K562 (cell line): Measurements from ENCODE around the gene RXRA. TPM values are rescaled to one million over a fixed set of nuclear protein-coding genes. Genes with fewer than 3 reads are reported as not detected.

Experiments used
- ATAC-seq: fragments of 200-7000 bp; cut with Tn5 transposase; 3 replicates; pipeline ENCODE4 v1.9.1; 2020; ENCODE audit warnings: moderate library complexity
- BruUV-seq: library from RNA; stranded (reverse); fragments of 400-500 nt; replicated peaks from 2 replicates; lab custom pipeline; 2021; lab: Mats Ljungman, UMichigan
- CTCF ChIA-PET: fragments of 300-600 bp; formaldehyde crosslinking; extraction: SDS; loops from one replicate; lab custom pipeline; 2021; ENCODE audit warnings: low intra/inter-chr PET ratio; lab: Yijun Ruan, JAX
- POLR2A ChIA-PET: fragments of 300-600, 350-650 bp; sonication (Branson Sonifier 250); formaldehyde crosslinking; extraction: SDS; loops from one replicate; lab custom pipeline; 2021; ENCODE audit warnings: antibody characterized with exemption, inconsistent platforms; lab: Yijun Ruan, JAX
- DNase-seq, 4 experiments: peaks; one replicate each; pipeline versions ENCODE4 v3.0.0 to v3.0.0-alpha.2; 2011 to 2018; ENCODE audit warnings: low spot score in 3 of 4, mixed read lengths in 3 of 4; ENCODE audit errors: extremely low read depth in 1 of 4
- FAIRE-seq: peaks from 2 replicates; lab custom pipeline; 2011; peaks lifted over from hg19 to GRCh38; lab: Jason Lieb, UNC
- H2AFZ ChIP-seq: 2 replicates; pipeline ENCODE4 v1.6.0; 2011; ENCODE audit warnings: low read depth, low read length, control low read depth, inconsistent platforms
- H3K27ac ChIP-seq: fragments of 200-600 bp; 3 replicates; pipeline ENCODE4 v1.8.0; 2011; ENCODE audit warnings: low read depth, mild to moderate bottlenecking, control low read depth, inconsistent platforms, low read length, moderate library complexity, mixed read lengths; ENCODE audit errors: extremely low read depth
- H3K27me3 ChIP-seq, 2 experiments: fragments of 300-600 bp in 1 of 2; 2 replicates in 1 of 2; 3 replicates in 1 of 2; pipeline versions ENCODE4 v1.6.0 to v1.8.0; 2011; ENCODE audit warnings: inconsistent platforms in 2 of 2, low read length in 2 of 2, mild to moderate bottlenecking in 1 of 2, mixed read lengths in 1 of 2, moderate library complexity in 1 of 2; ENCODE audit not compliant: control insufficient read depth in 2 of 2, insufficient read depth in 2 of 2
- H3K36me3 ChIP-seq: fragments of 300-600 bp; 3 replicates; pipeline ENCODE4 v1.8.0; 2011; ENCODE audit warnings: mild to moderate bottlenecking, low read length, inconsistent platforms; ENCODE audit not compliant: control insufficient read depth, insufficient read depth
- H3K4me1 ChIP-seq, 2 experiments: fragments of 200-600 bp in 1 of 2; replicated peaks in 1 of 2; 2 replicates in 1 of 2; 3 replicates in 1 of 2; pipeline versions ENCODE4 v1.5.1 to v1.8.0; 2011; ENCODE audit warnings: inconsistent platforms in 2 of 2, low read length in 2 of 2, mild to moderate bottlenecking in 1 of 2, mixed read lengths in 1 of 2, moderate library complexity in 1 of 2; ENCODE audit not compliant: control insufficient read depth in 2 of 2, insufficient read depth in 2 of 2
- H3K4me2 ChIP-seq: 2 replicates; pipeline ENCODE4 v1.6.1; 2011; ENCODE audit warnings: low read length, control low read depth, inconsistent platforms, mixed read lengths; ENCODE audit not compliant: insufficient read depth
- H3K4me3 ChIP-seq: fragments of 200-600 bp; sonication (generic), shearing (Covaris generic); 2 replicates; pipeline ENCODE4 v1.5.1; 2016; ENCODE audit warnings: control low read depth, inconsistent platforms
- H3K79me2 ChIP-seq: fragments of 200-600 bp; 3 replicates; pipeline ENCODE4 v1.8.0; 2011; ENCODE audit warnings: low read length, inconsistent platforms; ENCODE audit not compliant: control insufficient read depth, insufficient read depth
- H3K9ac ChIP-seq, 2 experiments: 2 replicates each; pipeline versions ENCODE4 v1.6.0 to v1.6.1; 2011; ENCODE audit warnings: low read depth in 2 of 2, low read length in 2 of 2, control low read depth in 1 of 2, inconsistent platforms in 1 of 2, mild to moderate bottlenecking in 1 of 2, mixed read lengths in 1 of 2; ENCODE audit not compliant: insufficient read depth in 1 of 2
- H3K9me1 ChIP-seq: one replicate; pipeline ENCODE4 v1.6.0; 2011; ENCODE audit warnings: inconsistent platforms, mild to moderate bottlenecking, low read length, moderate library complexity; ENCODE audit not compliant: control insufficient read depth, insufficient read depth
- H3K9me3 ChIP-seq: replicated peaks from 2 replicates; pipeline ENCODE4 v1.5.1; 2011; ENCODE audit warnings: low read depth, low read length, inconsistent platforms; ENCODE audit not compliant: control insufficient read depth, insufficient read depth
- H4K20me1 ChIP-seq: replicated peaks from 2 replicates; pipeline ENCODE4 v1.6.1; 2011; ENCODE audit warnings: low read length, inconsistent platforms, mixed read lengths; ENCODE audit not compliant: control insufficient read depth, insufficient read depth
- ELF4 ChIP-seq: fragments of 450-650 bp; formaldehyde crosslinking; IDR thresholded peaks from 2 replicates; pipeline ENCODE4 v1.4.0; 2022; ENCODE audit warnings: missing genetic modification characterization
- FOSL1 ChIP-seq: fragments of 200-800 bp; sonication (Bioruptor generic); conservative IDR thresholded peaks from 2 replicates; pipeline ENCODE4 v1.6.1; 2016; ENCODE audit warnings: missing genetic modification characterization, missing compliant biosample characterization
- NR4A1 ChIP-seq, 2 experiments: fragments of 250-450 bp in 1 of 2; fragments of 450-650 bp in 1 of 2; sonication (Bioruptor Pico) in 1 of 2; IDR thresholded peaks; 2 replicates each; pipeline versions ENCODE4 v1.4.0 to v1.6.1; 2016 to 2020; ENCODE audit warnings: mild to moderate bottlenecking in 2 of 2, missing compliant biosample characterization in 1 of 2, missing genetic modification characterization in 1 of 2, moderate library complexity in 1 of 2
- WGBS: fragments of 100-300 bp; shearing (Covaris generic); methylation state at CpG from one replicate; pipeline ENCODE4 v1.1.6; 2016; ENCODE audit warnings: low coverage, mixed read lengths; ENCODE audit not compliant: insufficient coverage; ENCODE audit errors: missing lambda C conversion rate; 5-methylcytosine and 5-hydroxymethylcytosine counted together
- in situ Hi-C: fragments of 300-500 bp; cut with MboI; formaldehyde crosslinking; loops from 4 replicates; pipeline ENCODE4 v1.15.0; 2018; ENCODE audit warnings: inconsistent platforms, mixed read lengths
- intact Hi-C: fragments of 100-400 bp; cut with micrococcal nuclease; formaldehyde crosslinking; loops from 2 replicates; pipeline ENCODE4 v1.14.2; 2022
- polyA plus RNA-seq, 8 experiments: library from polyadenylated mRNA; depleted of rRNA in 4 of 8; stranded (reverse) in 5 of 8; unstranded in 3 of 8; fragments of >200 nt; fragmentation: Nextera tagmentation in 2 of 8; fragmentation: Illumina TruSeq in 1 of 8; extraction: Ambion mirVana in 2 of 8; extraction: Trizol in 1 of 8; gene quantifications; 2 replicates each; pipeline versions ENCODE4 v1.2.1 to v1.2.3, GENCODE V29; 2011 to 2014; ENCODE audit warnings: inconsistent platforms in 1 of 8, missing spikeins in 1 of 8
- total RNA-seq, 7 experiments: library from RNA; depleted of rRNA in 6 of 7; stranded (reverse); fragments of >200 nt in 6 of 7; fragmentation: Illumina TruSeq in 2 of 7; extraction: Trizol in 2 of 7; gene quantifications; 2 replicates each; pipeline versions ENCODE4 v1.2.1 to v1.2.3, GENCODE V29; 2011 to 2021; ENCODE audit warnings: low replicate concordance in 1 of 7
- TF ChIP-seq, protein P1 (sequence below): fragments of 250-450 bp; sonication (Bioruptor Pico); IDR thresholded peaks from 2 replicates; pipeline ENCODE4 v1.4.0; 2020
- TF ChIP-seq, protein P2 (sequence below): IDR thresholded peaks from 2 replicates; pipeline ENCODE4 v1.6.1; 2012; ENCODE audit warnings: low read depth, low read length, improper control_type of control experiment, borderline replicate concordance

The RXRA gene
- total and polyA plus RNA-seq, 9 of the 15 experiments (the other 6 are each of a cell fraction or from before 2014, with no cell fraction given) = 0.35 to 23.6 (median 4.6) TPM

GRCh38 chr9:134289241-134289875 is 36.9 kb upstream of the RXRA start:
- no TSS peak for BruUV-seq
- no peak overlapping the region for H3K9ac ChIP-seq
- H3K27me3 ChIP-seq = peaks cover 41 to 86% of the 10 kb centered on the region in 2 experiments
- H3K4me1 ChIP-seq = peaks cover 0 to 21% of the 10 kb centered on the region in 2 experiments; a peak in 1 of 5 replicates
- in situ Hi-C loops (no loop called here), intact Hi-C loops (no loop called here)
- H3K79me2 ChIP-seq = no peaks in the 10 kb centered on the region
- no peak overlapping the region for H3K4me2 ChIP-seq
- DNase-seq = no peak
- POLR2A ChIA-PET = interaction anchor here (0.6 kb wide), 1 partner anchor 495 kb away, joined by 3 read pairs; no protein-coding TSS in a partner anchor
- CTCF ChIA-PET = no interaction called here
- H4K20me1 ChIP-seq = peaks cover 33% of the 10 kb centered on the region
- H2AFZ ChIP-seq = no peak overlapping the region
- WGBS = 4% methylated on average over 7 of the region's 12 CpGs
- no peak overlapping the region for H3K4me3 ChIP-seq
- no peak for ATAC-seq
- no peak for FAIRE-seq
- no peaks in the 10 kb centered on the region for H3K9me1 ChIP-seq
- no peak for TF ChIP-seq FOSL1 (tag)
- H3K9me3 ChIP-seq = no peaks in the 10 kb centered on the region
- H3K27ac ChIP-seq = no peak overlapping the region
- no peaks in the 10 kb centered on the region for H3K36me3 ChIP-seq

DNA sequence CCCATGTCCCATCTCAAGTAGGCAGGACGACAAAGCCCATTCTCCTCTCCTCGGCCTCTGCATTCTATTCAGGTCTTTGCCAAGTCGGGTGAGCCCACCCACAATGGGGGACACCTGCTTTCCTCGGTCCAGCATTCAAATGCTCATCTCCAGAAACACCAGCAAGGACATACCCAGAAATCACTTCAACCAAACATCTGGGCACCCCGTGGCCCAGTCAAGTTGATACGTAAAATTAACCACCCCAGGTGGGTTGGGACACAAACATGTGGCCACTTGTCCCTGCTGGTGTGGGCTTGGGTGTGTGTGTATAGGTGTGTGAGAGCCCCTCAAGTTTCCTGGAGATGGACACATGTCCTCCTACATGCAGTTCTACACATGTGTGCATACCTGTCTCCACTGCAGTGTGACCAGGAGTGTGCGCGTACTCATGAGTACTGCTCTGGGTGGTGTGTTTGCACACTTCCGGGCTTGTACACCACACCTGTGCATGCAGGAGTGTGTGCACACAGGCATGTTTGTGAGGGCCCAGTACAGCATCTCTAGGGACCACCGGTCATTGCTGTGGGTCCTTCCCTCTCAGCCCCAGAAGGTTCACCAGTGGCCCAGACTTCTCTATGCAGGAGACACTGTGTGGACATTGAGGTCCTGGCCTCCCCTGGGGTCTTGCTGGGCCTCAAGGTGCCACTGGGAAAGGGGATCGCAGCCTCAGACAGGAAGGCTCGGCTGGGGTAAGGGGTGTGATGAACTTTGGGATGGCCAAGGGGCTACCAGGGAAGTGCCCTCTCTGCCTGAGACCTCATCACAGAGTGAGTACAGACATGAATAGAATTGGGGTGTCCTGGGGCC is 35.4 kb upstream of the RXRA start:
- ChIA-PET POLR2A (no interaction called here), CTCF (no interaction called here)
- in situ Hi-C loops = no loop called here
- Histone ChIP-seq H3K36me3 (no peaks in the 10 kb centered on the region), H3K27me3 (peaks cover 49 to 90% of the 10 kb centered on the region in 2 experiments), H3K9me1 (no peaks in the 10 kb centered on the region), H3K79me2 (no peaks in the 10 kb centered on the region), H3K9ac (no peak overlapping the region), H3K4me3 (no peak overlapping the region), H3K4me2 (no peak overlapping the region), H3K4me1 (peaks cover 0 to 24% of the 10 kb centered on the region in 2 experiments; a peak in 1 of 5 replicates), H4K20me1 (peaks cover 38% of the 10 kb centered on the region), H2AFZ (no peak overlapping the region), H3K9me3 (no peaks in the 10 kb centered on the region), H3K27ac (no peak overlapping the region)
- intact Hi-C loops = no loop called here
- no peak for DNase-seq
- BruUV-seq = no TSS peak
- 11% methylated on average over 12 of the region's 12 CpGs for WGBS
- no peak for ATAC-seq
- FAIRE-seq = no peak
- TF ChIP-seq, protein P1, sequence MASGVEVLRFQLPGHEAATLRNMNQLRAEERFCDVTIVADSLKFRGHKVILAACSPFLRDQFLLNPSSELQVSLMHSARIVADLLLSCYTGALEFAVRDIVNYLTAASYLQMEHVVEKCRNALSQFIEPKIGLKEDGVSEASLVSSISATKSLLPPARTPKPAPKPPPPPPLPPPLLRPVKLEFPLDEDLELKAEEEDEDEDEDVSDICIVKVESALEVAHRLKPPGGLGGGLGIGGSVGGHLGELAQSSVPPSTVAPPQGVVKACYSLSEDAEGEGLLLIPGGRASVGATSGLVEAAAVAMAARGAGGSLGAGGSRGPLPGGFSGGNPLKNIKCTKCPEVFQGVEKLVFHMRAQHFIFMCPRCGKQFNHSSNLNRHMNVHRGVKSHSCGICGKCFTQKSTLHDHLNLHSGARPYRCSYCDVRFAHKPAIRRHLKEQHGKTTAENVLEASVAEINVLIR (CRISPR knock-in tag) = no peak
- TF ChIP-seq, protein P2, sequence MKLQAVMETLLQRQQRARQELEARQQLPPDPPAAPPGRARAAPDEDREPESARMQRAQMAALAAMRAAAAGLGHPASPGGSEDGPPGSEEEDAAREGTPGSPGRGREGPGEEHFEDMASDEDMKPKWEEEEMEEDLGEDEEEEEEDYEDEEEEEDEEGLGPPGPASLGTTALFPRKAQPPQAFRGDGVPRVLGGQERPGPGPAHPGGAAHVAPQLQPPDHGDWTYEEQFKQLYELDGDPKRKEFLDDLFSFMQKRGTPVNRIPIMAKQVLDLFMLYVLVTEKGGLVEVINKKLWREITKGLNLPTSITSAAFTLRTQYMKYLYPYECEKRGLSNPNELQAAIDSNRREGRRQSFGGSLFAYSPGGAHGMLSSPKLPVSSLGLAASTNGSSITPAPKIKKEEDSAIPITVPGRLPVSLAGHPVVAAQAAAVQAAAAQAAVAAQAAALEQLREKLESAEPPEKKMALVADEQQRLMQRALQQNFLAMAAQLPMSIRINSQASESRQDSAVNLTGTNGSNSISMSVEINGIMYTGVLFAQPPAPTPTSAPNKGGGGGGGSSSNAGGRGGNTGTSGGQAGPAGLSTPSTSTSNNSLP = no peak
- TF ChIP-seq ELF4 (CRISPR knock-in tag) = no peak
- TF ChIP-seq NR4A1 (CRISPR knock-in tag; IDR thresholded peaks at IDR 0.05) = no peak
- no peak for TF ChIP-seq NR4A1 (tag; IDR thresholded peaks at IDR 0.05)
- TF ChIP-seq, all 486 proteins: peak for 0
